IMR-90 (cell line): Measurements from ENCODE around the gene SERPINB10.

Experiments used
- CEBPB ChIP-seq: IDR thresholded peaks from 2 replicates; pipeline ENCODE4 v1.6.1; 2012; ENCODE audit warnings: low read depth, low read length, improper control_type of control experiment
- CHD1 ChIP-seq: IDR thresholded peaks from 2 replicates; pipeline ENCODE4 v1.6.1; 2012; ENCODE audit warnings: low read depth, low read length, improper control_type of control experiment
- MAZ ChIP-seq: IDR thresholded peaks from 2 replicates; pipeline ENCODE4 v1.6.1; 2012; ENCODE audit warnings: low read depth, mild to moderate bottlenecking, low read length, improper control_type of control experiment, moderate library complexity, borderline replicate concordance
- MXI1 ChIP-seq: IDR thresholded peaks from 2 replicates; pipeline ENCODE4 v1.6.1; 2012; ENCODE audit warnings: low read depth, mild to moderate bottlenecking, low read length, moderate library complexity, borderline replicate concordance
- NFE2L2 ChIP-seq: fragments of 150-350 bp; IDR thresholded peaks from 2 replicates; pipeline ENCODE4 v1.6.1; 2016; ENCODE audit warnings: low read depth, mild to moderate bottlenecking, low read length
- POLR2A ChIP-seq: IDR thresholded peaks from 2 replicates; pipeline ENCODE4 v1.6.1; 2012; ENCODE audit warnings: mild to moderate bottlenecking, low read depth, low read length
- RAD21 ChIP-seq: IDR thresholded peaks from 2 replicates; pipeline ENCODE4 v1.6.1; 2012; ENCODE audit warnings: low read length, improper control_type of control experiment
- RCOR1 ChIP-seq: IDR thresholded peaks from 2 replicates; pipeline ENCODE4 v1.6.1; 2012; ENCODE audit warnings: mild to moderate bottlenecking, low read length, improper control_type of control experiment; ENCODE audit not compliant: insufficient replicate concordance
- RFX5 ChIP-seq: IDR thresholded peaks from 2 replicates; pipeline ENCODE4 v1.8.0; 2012; ENCODE audit warnings: low read depth, mild to moderate bottlenecking, low read length, moderate library complexity
- SMC3 ChIP-seq: fragments of 150-350 bp; IDR thresholded peaks from 2 replicates; pipeline ENCODE4 v1.6.1; 2016; ENCODE audit warnings: low read depth, mild to moderate bottlenecking, antibody characterized with exemption, low read length, moderate library complexity
- TF ChIP-seq, protein P1 (sequence below): conservative IDR thresholded peaks from 2 replicates; pipeline ENCODE4 v1.5.1; 2012; ENCODE audit warnings: mild to moderate bottlenecking, low read depth, low read length, improper control_type of control experiment

DNA sequence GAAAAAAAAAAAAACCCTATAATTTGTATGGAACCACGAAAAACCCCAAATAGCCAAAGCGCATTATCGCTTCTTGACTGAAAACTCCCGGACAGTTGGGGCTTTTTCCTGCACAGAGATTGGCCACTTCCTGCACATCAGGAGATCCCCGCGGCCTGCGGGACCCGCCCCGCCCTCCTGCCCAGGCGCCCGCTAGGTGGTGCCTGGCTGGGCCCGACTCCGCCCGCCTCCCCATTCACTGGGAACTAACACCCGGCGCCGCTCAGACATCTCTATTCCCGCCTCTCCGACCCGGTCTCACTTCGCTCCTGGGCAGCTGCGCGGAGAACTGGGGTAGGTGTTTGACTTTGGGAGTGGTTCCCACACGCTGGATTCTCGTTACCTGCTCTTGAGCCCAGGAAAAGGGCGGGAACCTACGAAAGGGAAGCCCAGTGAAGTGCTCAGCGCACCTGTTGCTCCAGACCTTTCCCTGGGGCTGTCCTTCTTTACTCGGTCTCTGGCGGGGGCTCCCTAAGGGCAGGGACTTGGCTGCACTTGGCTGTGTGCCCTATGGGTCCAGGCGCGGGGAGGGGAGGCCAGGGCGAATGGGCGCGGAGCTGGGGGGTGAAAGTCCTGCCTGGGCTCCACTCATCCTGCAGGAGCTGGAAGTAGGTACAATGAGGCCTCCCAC is 41.4 kb downstream of the SERPINB10 start, which contains the start of gene HMSD:
- no peak for TF ChIP-seq MXI1
- TF ChIP-seq RCOR1: no peak
- TF ChIP-seq SMC3: no peak
- TF ChIP-seq, protein P1, sequence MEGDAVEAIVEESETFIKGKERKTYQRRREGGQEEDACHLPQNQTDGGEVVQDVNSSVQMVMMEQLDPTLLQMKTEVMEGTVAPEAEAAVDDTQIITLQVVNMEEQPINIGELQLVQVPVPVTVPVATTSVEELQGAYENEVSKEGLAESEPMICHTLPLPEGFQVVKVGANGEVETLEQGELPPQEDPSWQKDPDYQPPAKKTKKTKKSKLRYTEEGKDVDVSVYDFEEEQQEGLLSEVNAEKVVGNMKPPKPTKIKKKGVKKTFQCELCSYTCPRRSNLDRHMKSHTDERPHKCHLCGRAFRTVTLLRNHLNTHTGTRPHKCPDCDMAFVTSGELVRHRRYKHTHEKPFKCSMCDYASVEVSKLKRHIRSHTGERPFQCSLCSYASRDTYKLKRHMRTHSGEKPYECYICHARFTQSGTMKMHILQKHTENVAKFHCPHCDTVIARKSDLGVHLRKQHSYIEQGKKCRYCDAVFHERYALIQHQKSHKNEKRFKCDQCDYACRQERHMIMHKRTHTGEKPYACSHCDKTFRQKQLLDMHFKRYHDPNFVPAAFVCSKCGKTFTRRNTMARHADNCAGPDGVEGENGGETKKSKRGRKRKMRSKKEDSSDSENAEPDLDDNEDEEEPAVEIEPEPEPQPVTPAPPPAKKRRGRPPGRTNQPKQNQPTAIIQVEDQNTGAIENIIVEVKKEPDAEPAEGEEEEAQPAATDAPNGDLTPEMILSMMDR: 0 out of 2 replicates have a peak, but pooled peaks have one; percentile 17
- no peak for TF ChIP-seq RFX5
- no peak for TF ChIP-seq CEBPB
- no peak for TF ChIP-seq POLR2A
- no peak for TF ChIP-seq CHD1
- no peak for TF ChIP-seq RAD21
- no peak for TF ChIP-seq NFE2L2
- TF ChIP-seq MAZ: no peak
